Activated CD4-positive, alpha-beta T cell treated with anti-CD3 and anti-CD28 coated beads, Interleukin-2, amount 10 ng/mL, durations not matched to agents 24 days and 14 days (primary cell): Measurements from ENCODE around the gene XPO5. TPM values are rescaled to one million over a fixed set of nuclear protein-coding genes. Genes with fewer than 3 reads are reported as not detected.

ENCODE experiments used
- DNase-seq: peaks from one replicate; pipeline ENCODE4 v3.0.0; 2022
- H3K27ac Mint-ChIP-seq: one replicate; pipeline ENCODE4 v1.8.0; 2022; ENCODE audit warnings: mild to moderate bottlenecking, mixed read lengths
- H3K27me3 Mint-ChIP-seq: one replicate; pipeline ENCODE4 v1.8.0; 2022; ENCODE audit warnings: mixed read lengths
- H3K36me3 Mint-ChIP-seq: one replicate; pipeline ENCODE4 v1.8.0; 2022; ENCODE audit warnings: low read depth, mild to moderate bottlenecking, mixed read lengths
- H3K4me1 Mint-ChIP-seq: one replicate; pipeline ENCODE4 v1.8.0; 2021; ENCODE audit warnings: mixed read lengths
- H3K4me3 Mint-ChIP-seq: one replicate; pipeline ENCODE4 v1.8.0; 2022; ENCODE audit warnings: mild to moderate bottlenecking, moderate library complexity, mixed read lengths
- H3K9me3 Mint-ChIP-seq: one replicate; pipeline ENCODE4 v1.8.0; 2021; ENCODE audit warnings: mixed read lengths
- intact Hi-C: fragments of 100-400 bp; cut with micrococcal nuclease; formaldehyde crosslinking; loops from one replicate; pipeline ENCODE4 v1.15.1; 2023
- total RNA-seq: library from RNA; stranded (reverse); gene quantifications from 2 replicates; pipeline ENCODE4 v1.2.3, GENCODE V29; 2022

The XPO5 gene
- total RNA-seq, 1 donor from 2014 or later = 143 TPM

DNA sequence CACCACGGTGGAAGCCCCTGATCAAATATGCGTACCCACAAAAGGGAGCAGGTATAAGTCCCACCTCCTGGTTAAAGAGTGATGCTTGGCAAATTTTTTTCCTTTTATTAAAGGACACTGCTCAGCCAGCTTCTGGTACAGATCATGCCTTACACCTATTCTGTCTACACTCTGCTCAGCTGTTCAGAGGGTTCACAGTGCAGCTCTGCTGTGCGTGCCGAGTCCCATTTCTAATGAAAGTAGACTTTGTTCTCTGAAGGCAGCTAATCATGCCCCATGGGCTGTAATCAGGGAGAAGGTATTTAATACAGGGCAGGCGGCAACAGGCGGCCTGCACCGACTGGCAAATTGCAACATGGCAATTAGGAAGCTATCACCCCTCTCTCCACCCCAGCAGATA lies 82.0 kb downstream of the XPO5 start:
- H3K4me3 Mint-ChIP-seq = no peak overlapping the region
- no peak overlapping the region for H3K27ac Mint-ChIP-seq
- H3K36me3 Mint-ChIP-seq = peaks cover 3% of the 10 kb centered on the region
- H3K4me1 Mint-ChIP-seq = peaks cover 16% of the 10 kb centered on the region
- no peaks in the 10 kb centered on the region for H3K9me3 Mint-ChIP-seq
- intact Hi-C loops = no loop called here
- no peaks in the 10 kb centered on the region for H3K27me3 Mint-ChIP-seq
- DNase-seq = no peak

DNA sequence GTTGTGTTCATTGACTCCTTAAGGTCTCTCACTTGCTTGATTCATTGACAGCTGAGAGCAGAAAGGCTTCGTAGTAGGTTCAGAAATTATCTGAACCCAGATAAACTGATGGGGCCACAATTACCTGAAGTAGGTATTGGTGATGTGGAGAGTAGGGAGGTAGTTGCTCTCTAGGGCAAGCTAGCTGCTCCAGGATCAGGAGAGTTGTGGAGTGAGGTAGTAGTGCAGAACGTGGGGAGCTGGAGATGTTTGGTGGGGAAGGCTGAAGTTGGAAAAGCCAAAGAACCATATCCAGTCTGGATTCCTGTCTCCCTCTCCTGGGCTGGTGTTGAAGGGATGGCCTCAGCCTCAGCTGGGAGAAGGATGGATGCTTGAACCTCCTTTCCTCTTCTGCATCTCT lies 82.6 kb downstream of the XPO5 start:
- DNase-seq = no peak
- H3K9me3 Mint-ChIP-seq = no peaks in the 10 kb centered on the region
- H3K27me3 Mint-ChIP-seq = no peaks in the 10 kb centered on the region
- peaks cover 16% of the 10 kb centered on the region for H3K4me1 Mint-ChIP-seq
- H3K27ac Mint-ChIP-seq = no peak overlapping the region
- peaks cover 3% of the 10 kb centered on the region for H3K36me3 Mint-ChIP-seq
- no peak overlapping the region for H3K4me3 Mint-ChIP-seq
- intact Hi-C loops = no loop called here

GRCh38 chr6:43492673-43493072 lies 83.2 kb downstream of the XPO5 start:
- H3K36me3 Mint-ChIP-seq = peaks cover 3% of the 10 kb centered on the region
- no peak for DNase-seq
- H3K9me3 Mint-ChIP-seq = no peaks in the 10 kb centered on the region
- no peak overlapping the region for H3K4me3 Mint-ChIP-seq
- peaks cover 16% of the 10 kb centered on the region for H3K4me1 Mint-ChIP-seq
- no peaks in the 10 kb centered on the region for H3K27me3 Mint-ChIP-seq
- intact Hi-C loops = no loop called here
- H3K27ac Mint-ChIP-seq = no peak overlapping the region

DNA sequence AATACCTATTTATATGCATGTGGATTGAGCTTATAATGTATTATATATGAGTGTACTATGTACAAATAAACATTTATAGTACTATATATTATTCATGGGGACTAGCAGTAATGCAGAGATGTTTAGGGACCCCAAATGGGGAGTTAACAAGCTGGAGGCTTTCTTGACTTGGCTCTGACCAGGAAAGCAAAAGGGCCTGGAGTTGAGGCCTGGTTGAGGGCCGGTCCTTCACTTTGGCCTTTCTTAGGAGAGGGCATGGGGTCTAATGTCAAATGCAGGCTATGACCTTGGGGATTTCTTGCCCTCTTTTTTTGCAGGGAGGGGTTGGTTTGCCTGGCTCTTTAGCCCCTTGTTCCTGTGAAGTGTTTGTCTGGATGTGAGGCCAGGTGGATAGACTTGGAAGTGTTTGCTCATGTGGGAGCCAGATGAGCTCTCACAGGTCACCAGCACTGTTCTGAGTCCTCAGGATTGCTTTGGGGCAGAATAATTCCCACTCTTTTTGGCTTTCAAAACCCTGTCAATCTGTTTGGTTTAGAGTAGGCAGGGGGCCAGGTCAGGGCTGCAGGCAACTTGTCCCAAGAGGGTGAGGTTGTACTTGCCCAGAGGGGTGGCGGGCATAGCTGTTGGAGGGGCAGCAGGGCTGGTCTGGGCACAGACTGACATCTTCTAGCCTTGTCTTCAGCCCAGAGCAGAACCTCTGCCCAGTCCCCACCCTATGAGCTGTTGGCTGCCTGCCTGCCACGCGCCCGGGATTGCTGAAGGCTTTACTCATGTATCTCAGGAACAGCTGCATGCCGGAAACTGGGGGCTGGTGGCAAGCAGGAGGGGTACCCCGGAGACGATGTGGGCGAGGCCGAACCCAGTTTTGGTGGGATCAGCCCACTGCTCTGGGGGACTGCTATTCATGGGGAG lies 83.8 kb downstream of the XPO5 start:
- Mint-ChIP-seq H3K9me3 (no peaks in the 10 kb centered on the region), H3K27ac (no peak overlapping the region)

GRCh38 chr6:43490523-43490939 lies 85.3 kb downstream of the XPO5 start:
- peaks cover 16% of the 10 kb centered on the region for H3K4me1 Mint-ChIP-seq
- intact Hi-C loops = no loop called here
- no peak overlapping the region for H3K4me3 Mint-ChIP-seq

More for the DNA sequence above, 83.8 kb downstream of the XPO5 start:
- Mint-ChIP-seq H3K36me3 (peaks cover 3% of the 10 kb centered on the region), H3K27me3 (no peaks in the 10 kb centered on the region), H3K4me1 (peaks cover 16% of the 10 kb centered on the region), H3K4me3 (no peak overlapping the region)
- DNase-seq = no peak
- intact Hi-C loops = no loop called here

DNA sequence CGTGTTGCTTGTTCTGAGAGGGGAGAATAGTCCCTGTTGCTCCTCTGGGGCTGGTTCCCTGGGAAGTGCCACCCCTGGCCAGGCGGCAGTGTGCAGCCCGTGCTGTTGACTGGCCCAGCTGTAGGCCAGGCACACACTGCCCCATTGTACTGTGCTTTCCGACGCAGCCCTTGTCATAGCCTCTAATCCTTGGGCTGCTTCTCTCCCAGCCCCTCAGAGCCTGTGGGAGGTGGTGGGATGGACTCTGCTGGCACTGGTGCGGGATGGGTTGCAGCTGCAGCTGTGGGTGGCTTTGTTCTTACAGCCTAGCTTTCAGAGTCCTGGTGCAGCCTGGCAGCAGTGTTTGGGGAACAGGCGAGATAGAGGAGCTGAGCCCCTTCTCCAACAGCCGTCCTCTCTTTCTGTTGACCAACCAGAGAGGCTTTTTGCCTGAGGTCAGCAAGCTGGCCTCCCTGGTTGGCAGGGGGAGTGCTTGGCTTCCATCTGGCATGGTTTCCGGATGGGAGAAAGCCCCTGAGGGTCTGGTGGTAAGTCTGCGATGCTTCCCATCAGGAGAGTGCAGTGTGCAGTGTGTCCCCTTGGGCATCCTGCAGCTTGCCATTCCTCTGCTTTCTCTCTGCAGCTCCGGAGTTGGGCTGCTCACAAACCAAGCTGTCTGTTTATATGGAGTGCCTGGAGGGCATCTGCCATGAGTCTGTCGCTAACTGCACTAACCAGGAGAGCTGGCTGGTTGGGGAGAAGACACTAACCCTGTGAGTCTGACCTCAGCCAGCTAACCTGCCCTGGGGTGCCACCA lies 86.4 kb downstream of the XPO5 start:
- Mint-ChIP-seq H3K36me3 (peaks cover 4% of the 10 kb centered on the region), H3K9me3 (no peaks in the 10 kb centered on the region), H3K27me3 (no peaks in the 10 kb centered on the region), H3K27ac (no peak overlapping the region), H3K4me3 (no peak overlapping the region), H3K4me1 (peaks cover 8% of the 10 kb centered on the region)
- intact Hi-C loops = no loop called here
- no peak for DNase-seq

More at GRCh38 chr6:43490523-43490939, 85.3 kb downstream of the XPO5 start:
- DNase-seq = no peak
- H3K27me3 Mint-ChIP-seq = no peaks in the 10 kb centered on the region
- no peak overlapping the region for H3K27ac Mint-ChIP-seq
- H3K9me3 Mint-ChIP-seq = no peaks in the 10 kb centered on the region
- H3K36me3 Mint-ChIP-seq = peaks cover 2% of the 10 kb centered on the region

DNA sequence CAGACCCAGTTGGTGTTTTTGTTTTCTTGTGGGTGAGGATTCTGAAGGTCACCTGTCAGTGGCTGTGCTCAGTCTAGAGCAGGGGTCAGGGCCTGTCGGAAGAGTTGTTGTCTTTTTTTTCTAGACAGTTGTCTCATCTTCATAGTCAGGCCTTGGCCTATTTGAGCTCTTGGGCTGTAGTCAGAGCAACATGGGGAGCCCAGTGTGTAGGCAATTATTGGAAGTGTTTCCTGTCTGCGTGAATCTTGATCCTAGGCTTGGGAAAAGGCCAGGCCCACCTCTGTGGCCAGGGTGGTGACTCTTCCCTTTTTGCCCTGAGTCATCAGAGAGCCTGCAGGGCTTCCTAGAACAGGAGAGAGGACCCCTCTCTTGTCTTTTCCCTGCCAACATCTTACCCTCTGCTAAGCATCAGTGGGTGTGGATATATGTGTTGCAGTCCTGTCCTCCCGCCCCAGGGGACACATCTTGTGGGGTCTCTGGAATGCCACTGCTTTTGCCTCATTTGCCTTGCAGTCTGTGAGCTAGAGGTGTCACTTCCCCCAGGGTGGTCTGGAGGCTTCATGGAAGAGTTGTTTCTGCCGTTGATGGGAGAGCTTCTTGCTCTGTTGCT lies 87.1 kb downstream of the XPO5 start:
- no peak for DNase-seq
- no peaks in the 10 kb centered on the region for H3K9me3 Mint-ChIP-seq
- intact Hi-C loops = no loop called here
- no peaks in the 10 kb centered on the region for H3K27me3 Mint-ChIP-seq
- no peak overlapping the region for H3K4me3 Mint-ChIP-seq
- H3K27ac Mint-ChIP-seq = no peak overlapping the region
- H3K4me1 Mint-ChIP-seq = peaks cover 6% of the 10 kb centered on the region
- peaks cover 3% of the 10 kb centered on the region for H3K36me3 Mint-ChIP-seq

DNA sequence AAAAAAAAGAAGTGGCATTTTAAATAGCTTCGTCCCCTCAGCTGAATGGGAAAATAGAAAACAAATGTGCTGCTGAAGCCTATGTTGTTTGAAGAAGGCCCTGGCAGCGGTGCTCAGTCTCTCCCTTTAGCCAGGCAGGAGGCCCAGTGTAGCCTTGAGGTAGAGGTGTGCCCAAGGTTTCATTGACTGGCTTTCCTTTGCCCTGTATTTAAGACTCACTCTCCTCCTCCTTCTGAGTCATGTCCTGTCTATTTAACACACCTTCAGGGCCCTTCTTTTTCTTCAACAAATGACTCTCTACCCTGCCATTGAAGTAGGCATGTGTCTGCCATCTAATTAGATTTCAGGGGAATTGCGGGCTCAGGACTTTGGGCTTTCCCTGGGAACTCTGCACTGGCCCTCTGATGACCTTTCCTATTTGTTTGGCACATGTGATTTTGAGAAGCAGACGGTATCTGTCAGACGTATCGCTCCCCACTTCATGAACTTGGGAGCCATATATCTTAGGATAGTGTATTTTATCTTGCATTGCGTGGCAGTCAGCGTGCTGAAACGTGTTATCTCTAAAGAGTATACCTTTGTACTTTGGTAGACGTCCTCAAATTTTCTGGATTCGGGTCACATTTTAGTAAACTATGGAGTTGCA lies 94.1 kb downstream of the XPO5 start:
- Mint-ChIP-seq H3K27me3 (no peaks in the 10 kb centered on the region), H3K4me3 (no peak overlapping the region), H3K9me3 (no peaks in the 10 kb centered on the region), H3K27ac (no peak overlapping the region), H3K4me1 (peaks cover 37% of the 10 kb centered on the region), H3K36me3 (peaks cover 19% of the 10 kb centered on the region)
- intact Hi-C loops = no loop called here
- no peak for DNase-seq

- Mint-ChIP-seq H3K36me3 (peaks cover 19% of the 10 kb centered on the region), H3K27ac (no peak overlapping the region), H3K4me3 (no peak overlapping the region), H3K9me3 (no peaks in the 10 kb centered on the region), H3K27me3 (no peaks in the 10 kb centered on the region), H3K4me1 (peaks cover 39% of the 10 kb centered on the region)
- no peak for DNase-seq
- intact Hi-C loops = no loop called here
Measured at GRCh38 chr6:43481075-43481474, 94.8 kb downstream of the XPO5 start.

- Mint-ChIP-seq H3K9me3 (no peaks in the 10 kb centered on the region), H3K27me3 (no peaks in the 10 kb centered on the region), H3K36me3 (peaks cover 11% of the 10 kb centered on the region), H3K27ac (peak overlapping the region; percentile 98), H3K4me1 (peaks cover 35% of the 10 kb centered on the region), H3K4me3 (peak overlapping the region; percentile 100)
- intact Hi-C loops = loop anchor here (5.0 kb wide), 1 partner anchor 306 kb away; the partner anchor contains the start of gene SRF
- DNase-seq = peak; percentile 71
Measured at GRCh38 chr6:43478008-43478372, 97.8 kb downstream of the XPO5 start.

DNA sequence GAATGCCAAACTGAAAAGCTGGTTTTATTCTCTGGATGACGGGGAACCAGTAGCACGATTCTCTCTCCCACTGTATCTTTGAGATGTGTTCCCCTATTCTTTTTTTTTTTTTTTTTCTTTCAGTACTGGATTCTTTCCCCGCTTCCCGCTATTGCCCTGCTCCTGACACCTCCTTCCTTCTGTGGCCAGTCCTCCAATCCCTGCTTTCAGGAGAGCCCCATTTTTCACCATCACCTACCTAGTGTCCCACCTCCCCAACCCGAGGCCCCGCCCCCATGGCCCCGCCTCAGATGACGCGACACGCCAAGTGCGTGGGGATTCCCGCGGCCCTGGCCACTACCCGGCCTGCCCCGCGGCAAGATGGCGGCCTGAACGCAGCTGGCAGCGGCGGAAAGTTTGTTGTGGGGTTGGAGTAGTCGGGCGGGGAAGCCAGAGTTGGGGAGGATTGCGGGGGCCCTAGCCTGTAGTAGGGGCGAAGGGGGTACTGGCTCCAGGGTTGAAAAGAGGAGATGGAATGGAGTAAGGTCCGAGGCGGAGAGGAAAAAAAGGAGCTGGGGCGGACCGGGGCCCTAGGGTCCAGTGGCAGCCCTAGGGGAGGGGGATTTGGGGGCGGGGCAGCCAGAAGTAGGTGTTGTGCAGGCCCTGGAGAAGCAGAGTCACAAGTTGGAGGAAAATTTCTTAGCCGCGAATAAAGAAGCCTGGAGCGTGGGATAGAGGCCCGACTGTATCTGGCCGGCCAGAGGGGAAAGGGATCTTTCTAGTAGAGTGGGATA lies 98.4 kb downstream of the XPO5 start, which contains the start of gene TJAP1:
Gene TJAP1, plus strand, starts transcription at position 336 of the 773 bp plus-strand sequence. CDS start 21,432 bp downstream, outside the sequence.
- peaks cover 10% of the 10 kb centered on the region for H3K36me3 Mint-ChIP-seq
- H3K4me3 Mint-ChIP-seq = peak within 1 kb of the TSS; percentile 100
- no peaks in the 10 kb centered on the region for H3K27me3 Mint-ChIP-seq
- H3K9me3 Mint-ChIP-seq = no peaks in the 10 kb centered on the region
- peaks cover 35% of the 10 kb centered on the region for H3K4me1 Mint-ChIP-seq
- peak within 1 kb of the TSS; percentile 98 for H3K27ac Mint-ChIP-seq
- peak; percentile 99 for DNase-seq
- intact Hi-C loops = loop anchor here (1.0 to 5.0 kb wide), 2 partner anchors 50 to 305 kb away; partner anchors contain the start of genes ABCC10 and SRF

DNA sequence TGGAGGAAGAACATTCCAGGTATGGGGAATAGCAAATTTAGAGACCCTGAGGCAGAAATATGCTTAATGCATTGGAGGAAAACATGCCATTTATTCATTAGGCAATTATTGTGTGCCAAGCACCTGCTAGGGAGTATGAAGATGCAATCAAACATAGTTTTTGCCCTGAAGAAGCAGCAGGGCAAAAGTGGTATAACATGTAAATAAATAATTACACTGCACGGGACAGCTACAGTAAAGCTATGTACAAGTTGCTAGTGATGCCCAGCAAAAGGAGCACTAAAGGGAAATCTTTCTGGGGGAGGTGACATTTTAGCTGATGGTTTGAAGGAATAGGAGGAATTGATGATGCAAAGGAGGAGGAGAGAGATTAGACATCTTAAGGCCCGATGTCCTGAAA lies 99.1 kb downstream of the XPO5 start:
- no peaks in the 10 kb centered on the region for H3K27me3 Mint-ChIP-seq
- H3K9me3 Mint-ChIP-seq = no peaks in the 10 kb centered on the region
- intact Hi-C loops = loop anchor here (1.0 to 5.0 kb wide), 2 partner anchors 49 to 304 kb away; partner anchors contain the start of genes ABCC10 and SRF
- H3K4me1 Mint-ChIP-seq = peaks cover 32% of the 10 kb centered on the region
- H3K4me3 Mint-ChIP-seq = peak overlapping the region; percentile 100
- H3K36me3 Mint-ChIP-seq = peaks cover 7% of the 10 kb centered on the region
- DNase-seq = no peak
- peak overlapping the region; percentile 41 for H3K27ac Mint-ChIP-seq
